A673 (cell line): ENCODE data around the gene TMED1.

Source experiments
- EZH2 ChIP-seq: fragments of 200-600 bp; sonication (generic); IDR thresholded peaks from 2 replicates; pipeline ENCODE4 v1.6.1; 2017; ENCODE audit warnings: borderline replicate concordance, low read depth, mild to moderate bottlenecking, mixed read lengths, antibody characterized with exemption, low read length; ENCODE audit not compliant: poor library complexity, severe bottlenecking
- TF ChIP-seq, protein P1 (sequence below): fragments of 300-800, 200-600 bp; sonication (generic); conservative IDR thresholded peaks from 2 replicates; pipeline ENCODE4 v1.5.1; 2017; ENCODE audit warnings: low read depth, mild to moderate bottlenecking, antibody characterized with exemption, low read length, moderate library complexity, mixed read lengths

DNA sequence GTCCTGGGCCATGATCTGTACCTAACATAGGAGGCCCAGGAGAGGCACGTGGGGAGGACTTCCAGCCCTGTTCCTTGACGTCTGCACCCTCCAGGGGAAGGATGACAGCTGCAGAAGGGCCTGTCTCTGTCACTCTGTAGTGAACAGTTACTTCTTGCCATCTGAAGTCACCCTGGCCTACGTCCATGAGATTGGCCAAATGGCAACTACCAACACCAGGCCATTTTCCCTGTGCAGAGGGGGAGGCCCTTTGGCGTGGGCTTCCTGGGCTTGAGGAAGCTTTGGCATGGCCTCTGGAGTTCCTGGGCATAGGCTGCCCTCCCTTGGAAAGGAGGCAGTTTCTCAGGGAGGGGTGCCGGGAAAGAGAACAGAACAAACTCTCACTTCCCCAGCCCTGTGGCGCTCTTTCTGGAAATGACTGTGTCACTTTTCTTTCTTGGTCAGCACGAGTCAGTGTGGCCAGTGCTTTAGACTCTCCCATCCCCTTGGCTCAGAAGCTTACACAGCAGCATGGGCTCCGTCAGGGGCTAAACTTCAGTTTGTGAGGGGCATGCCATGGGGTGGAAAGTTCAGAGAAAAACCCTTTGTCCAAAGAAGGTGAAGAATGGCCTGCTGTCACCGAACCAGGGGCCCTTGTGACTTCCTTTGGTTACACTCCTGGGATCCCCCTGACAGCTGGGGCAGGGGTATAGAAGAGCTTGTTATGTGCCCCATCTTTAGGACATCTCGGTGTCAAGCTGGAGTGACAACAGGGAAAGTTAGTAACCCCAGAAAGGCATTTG lies 40.6 kb upstream of the TMED1 start:
- TF ChIP-seq, protein P1, sequence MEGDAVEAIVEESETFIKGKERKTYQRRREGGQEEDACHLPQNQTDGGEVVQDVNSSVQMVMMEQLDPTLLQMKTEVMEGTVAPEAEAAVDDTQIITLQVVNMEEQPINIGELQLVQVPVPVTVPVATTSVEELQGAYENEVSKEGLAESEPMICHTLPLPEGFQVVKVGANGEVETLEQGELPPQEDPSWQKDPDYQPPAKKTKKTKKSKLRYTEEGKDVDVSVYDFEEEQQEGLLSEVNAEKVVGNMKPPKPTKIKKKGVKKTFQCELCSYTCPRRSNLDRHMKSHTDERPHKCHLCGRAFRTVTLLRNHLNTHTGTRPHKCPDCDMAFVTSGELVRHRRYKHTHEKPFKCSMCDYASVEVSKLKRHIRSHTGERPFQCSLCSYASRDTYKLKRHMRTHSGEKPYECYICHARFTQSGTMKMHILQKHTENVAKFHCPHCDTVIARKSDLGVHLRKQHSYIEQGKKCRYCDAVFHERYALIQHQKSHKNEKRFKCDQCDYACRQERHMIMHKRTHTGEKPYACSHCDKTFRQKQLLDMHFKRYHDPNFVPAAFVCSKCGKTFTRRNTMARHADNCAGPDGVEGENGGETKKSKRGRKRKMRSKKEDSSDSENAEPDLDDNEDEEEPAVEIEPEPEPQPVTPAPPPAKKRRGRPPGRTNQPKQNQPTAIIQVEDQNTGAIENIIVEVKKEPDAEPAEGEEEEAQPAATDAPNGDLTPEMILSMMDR = no peak
- no peak for TF ChIP-seq EZH2
